NT2/D1 (cell line): Measurements from ENCODE around the gene COX6A1.

Experiments used
- SUZ12 ChIP-seq: IDR thresholded peaks from 2 replicates; pipeline ENCODE4 v1.6.1; 2011; ENCODE audit not compliant: insufficient read length, insufficient read depth; ENCODE audit errors: extremely low read depth
- YY1 ChIP-seq: IDR thresholded peaks from 2 replicates; pipeline ENCODE4 v1.6.1; 2011; ENCODE audit not compliant: insufficient read length, insufficient read depth
- ZNF274 ChIP-seq: IDR thresholded peaks from 2 replicates; pipeline ENCODE4 v1.6.1; 2011; ENCODE audit warnings: mild to moderate bottlenecking, low read depth, low read length

DNA sequence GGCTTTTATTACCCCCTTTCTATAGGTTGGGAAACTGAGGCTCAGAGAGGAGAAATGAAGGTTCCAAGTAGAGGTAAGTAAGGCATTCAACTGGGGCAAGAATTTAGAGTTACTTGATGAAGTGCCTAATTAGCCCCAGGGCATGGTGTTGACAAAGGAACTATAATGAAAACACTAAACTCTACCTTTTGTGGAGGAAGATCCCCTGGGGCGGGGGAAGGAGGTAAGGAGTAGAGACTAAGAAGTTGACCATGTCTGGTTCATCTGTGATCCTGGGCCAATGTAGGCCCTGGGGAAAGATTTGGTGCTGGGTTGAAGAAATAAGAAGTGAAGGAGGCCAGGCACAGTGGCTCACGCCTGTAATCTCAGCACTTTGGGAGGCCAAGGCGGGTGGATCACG lies 16.2 kb upstream of the COX6A1 start:
- TF ChIP-seq YY1 = no peak
- no peak for TF ChIP-seq ZNF274
- no peak for TF ChIP-seq SUZ12
